Fibroblast of pulmonary artery (primary cell): ENCODE results near the gene PTGDS.

ENCODE experiments used
- DNase-seq: peaks from one replicate; pipeline ENCODE4 v3.0.0-alpha.2; 2010; ENCODE audit warnings: low read depth
- H3K4me3 ChIP-seq: replicated peaks from 2 replicates; pipeline ENCODE4 v1.5.1; 2011; ENCODE audit warnings: low read depth, mild to moderate bottlenecking, control low read depth, low read length, moderate library complexity
- CTCF ChIP-seq: IDR thresholded peaks from 2 replicates; pipeline ENCODE4 v1.5.1; 2011; ENCODE audit warnings: mild to moderate bottlenecking, control low read depth, low read length, inconsistent platforms; ENCODE audit errors: missing control alignments

PTGDS gene

GRCh38 chr9:136937186-136938001, 39.9 kb upstream of the PTGDS start:
- no peak overlapping the region for H3K4me3 ChIP-seq
- TF ChIP-seq CTCF, result no peak
- no peak for DNase-seq

- no peak overlapping the region for H3K4me3 ChIP-seq
- no peak for TF ChIP-seq CTCF
- DNase-seq, result no peak
These were observed 37.8 kb upstream of the PTGDS start for GRCh38 chr9:136939431-136939995.

GRCh38 chr9:136939996-136940525, 37.2 kb upstream of the PTGDS start:
- no peak overlapping the region for H3K4me3 ChIP-seq
- no peak for DNase-seq
- TF ChIP-seq CTCF, result no peak

- no peak for DNase-seq
- H3K4me3 ChIP-seq, result no peak overlapping the region
- TF ChIP-seq CTCF, result no peak
These were observed 36.6 kb upstream of the PTGDS start for GRCh38 chr9:136940526-136941230.

GRCh38 chr9:136941231-136942111, 35.8 kb upstream of the PTGDS start:
- H3K4me3 ChIP-seq, result no peak overlapping the region
- DNase-seq, result no peak
- no peak for TF ChIP-seq CTCF

- TF ChIP-seq CTCF, result no peak
- no peak overlapping the region for H3K4me3 ChIP-seq
- DNase-seq, result no peak
These were observed 35.0 kb upstream of the PTGDS start for GRCh38 chr9:136942112-136942880.
